ENCODE measurements around the gene SPSB1.

The SPSB1 gene

GRCh38 chr1:9246215-9246614 lies 46.5 kb upstream of the SPSB1 start:
- no peaks in the 10 kb centered on the region for H3K4me1 ChIP-seq

GRCh38 chr1:9246841-9247785 lies 45.6 kb upstream of the SPSB1 start:
- H3K4me1 ChIP-seq = no peaks in the 10 kb centered on the region

More at GRCh38 chr1:9246215-9246614, 46.5 kb upstream of the SPSB1 start:
- DNase-seq = no peak
- H3K36me3 ChIP-seq = no peaks in the 10 kb centered on the region
- H3K9me3 ChIP-seq = no peaks in the 10 kb centered on the region
- no peak for TF ChIP-seq CTCF (IDR thresholded peaks at IDR 0.05; ENCODE audit: low read depth, low read length)
- no peaks in the 10 kb centered on the region for H3K27me3 ChIP-seq
- no peak overlapping the region for H3K4me3 ChIP-seq (ENCODE audit: low read depth, low read length)

GRCh38 chr1:9247894-9248293 lies 44.8 kb upstream of the SPSB1 start:
- no peaks in the 10 kb centered on the region for H3K4me1 ChIP-seq
- DNase-seq = no peak
- no peaks in the 10 kb centered on the region for H3K27me3 ChIP-seq
- H3K36me3 ChIP-seq = no peaks in the 10 kb centered on the region
- H3K4me3 ChIP-seq (ENCODE audit: low read depth, low read length) = no peak overlapping the region
- no peaks in the 10 kb centered on the region for H3K9me3 ChIP-seq
- TF ChIP-seq CTCF (IDR thresholded peaks at IDR 0.05; ENCODE audit: low read depth, low read length) = no peak

More at GRCh38 chr1:9246841-9247785, 45.6 kb upstream of the SPSB1 start:
- H3K9me3 ChIP-seq = no peaks in the 10 kb centered on the region
- no peaks in the 10 kb centered on the region for H3K36me3 ChIP-seq
- H3K27me3 ChIP-seq = no peaks in the 10 kb centered on the region
- TF ChIP-seq CTCF (IDR thresholded peaks at IDR 0.05; ENCODE audit: low read depth, low read length) = no peak
- DNase-seq = no peak
- no peak overlapping the region for H3K4me3 ChIP-seq (ENCODE audit: low read depth, low read length)

- no peak for DNase-seq
- no peak for TF ChIP-seq CTCF (IDR thresholded peaks at IDR 0.05; ENCODE audit: low read depth, low read length)
- no peak overlapping the region for H3K4me3 ChIP-seq (ENCODE audit: low read depth, low read length)
- no peaks in the 10 kb centered on the region for H3K27me3 ChIP-seq
- no peaks in the 10 kb centered on the region for H3K36me3 ChIP-seq
- H3K9me3 ChIP-seq = no peaks in the 10 kb centered on the region
- H3K4me1 ChIP-seq = no peaks in the 10 kb centered on the region
Observed at GRCh38 chr1:9248341-9249262, 44.1 kb upstream of the SPSB1 start.

- no peaks in the 10 kb centered on the region for H3K36me3 ChIP-seq
- no peak for DNase-seq
- no peaks in the 10 kb centered on the region for H3K4me1 ChIP-seq
- H3K9me3 ChIP-seq = no peaks in the 10 kb centered on the region
- no peak overlapping the region for H3K4me3 ChIP-seq (ENCODE audit: low read depth, low read length)
- TF ChIP-seq CTCF (IDR thresholded peaks at IDR 0.05; ENCODE audit: low read depth, low read length) = no peak
- H3K27me3 ChIP-seq = no peaks in the 10 kb centered on the region
Observed at GRCh38 chr1:9249263-9249533, 43.5 kb upstream of the SPSB1 start.
